ENCODE data around the gene ACAP2.
"Not testable (repeated sequence)": the region's sequence is repeated elsewhere in the genome, so short reads cannot be mapped to it uniquely, and the experiment has no call there.

Gene ACAP2

DNA sequence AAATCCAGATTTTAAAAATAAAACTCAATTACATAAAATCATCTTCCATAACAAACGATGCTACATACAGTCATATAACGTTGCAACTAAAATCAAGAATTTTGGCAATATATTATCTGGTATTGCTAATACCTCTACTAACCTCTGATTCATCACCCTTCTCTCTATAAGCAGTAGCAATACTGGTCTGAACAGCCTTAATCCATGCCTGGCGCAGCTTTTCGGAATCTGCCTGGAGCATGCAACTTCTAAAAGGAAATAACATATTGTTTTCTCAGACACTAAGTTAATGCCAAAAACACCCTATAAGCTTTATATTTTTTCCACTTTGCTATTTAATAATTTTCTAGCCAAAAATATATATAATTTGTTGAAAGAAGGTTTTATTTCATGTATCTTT lies 136.5 kb downstream of the ACAP2 start:
- TF ChIP-seq, protein P1, sequence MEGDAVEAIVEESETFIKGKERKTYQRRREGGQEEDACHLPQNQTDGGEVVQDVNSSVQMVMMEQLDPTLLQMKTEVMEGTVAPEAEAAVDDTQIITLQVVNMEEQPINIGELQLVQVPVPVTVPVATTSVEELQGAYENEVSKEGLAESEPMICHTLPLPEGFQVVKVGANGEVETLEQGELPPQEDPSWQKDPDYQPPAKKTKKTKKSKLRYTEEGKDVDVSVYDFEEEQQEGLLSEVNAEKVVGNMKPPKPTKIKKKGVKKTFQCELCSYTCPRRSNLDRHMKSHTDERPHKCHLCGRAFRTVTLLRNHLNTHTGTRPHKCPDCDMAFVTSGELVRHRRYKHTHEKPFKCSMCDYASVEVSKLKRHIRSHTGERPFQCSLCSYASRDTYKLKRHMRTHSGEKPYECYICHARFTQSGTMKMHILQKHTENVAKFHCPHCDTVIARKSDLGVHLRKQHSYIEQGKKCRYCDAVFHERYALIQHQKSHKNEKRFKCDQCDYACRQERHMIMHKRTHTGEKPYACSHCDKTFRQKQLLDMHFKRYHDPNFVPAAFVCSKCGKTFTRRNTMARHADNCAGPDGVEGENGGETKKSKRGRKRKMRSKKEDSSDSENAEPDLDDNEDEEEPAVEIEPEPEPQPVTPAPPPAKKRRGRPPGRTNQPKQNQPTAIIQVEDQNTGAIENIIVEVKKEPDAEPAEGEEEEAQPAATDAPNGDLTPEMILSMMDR (IDR thresholded peaks at IDR 0.05; ENCODE audit: low read depth, low read length): no peak
- no peak overlapping the region for H3K4me3 ChIP-seq (ENCODE audit: low read depth, low read length)

- TF ChIP-seq, protein P1 (IDR thresholded peaks at IDR 0.05; ENCODE audit: low read depth, low read length): no peak
- H3K4me3 ChIP-seq (ENCODE audit: low read depth, low read length): no peak overlapping the region
Observed at GRCh38 chr3:195302431-195302830, 140.4 kb downstream of the ACAP2 start.

- H3K4me3 ChIP-seq (ENCODE audit: low read depth, low read length): no peak overlapping the region
- TF ChIP-seq, protein P1 (IDR thresholded peaks at IDR 0.05; ENCODE audit: low read depth, low read length): no peak
Observed at GRCh38 chr3:195297446-195297845, 145.4 kb downstream of the ACAP2 start.

- no peak overlapping the region for H3K4me3 ChIP-seq (ENCODE audit: low read depth, low read length)
- TF ChIP-seq, protein P1 (IDR thresholded peaks at IDR 0.05; ENCODE audit: low read depth, low read length): no peak
Observed at GRCh38 chr3:195296662-195297061, 146.2 kb downstream of the ACAP2 start.

GRCh38 chr3:195291121-195291520 lies 151.7 kb downstream of the ACAP2 start:
- TF ChIP-seq, protein P1 (IDR thresholded peaks at IDR 0.05; ENCODE audit: low read depth, low read length): no peak

DNA sequence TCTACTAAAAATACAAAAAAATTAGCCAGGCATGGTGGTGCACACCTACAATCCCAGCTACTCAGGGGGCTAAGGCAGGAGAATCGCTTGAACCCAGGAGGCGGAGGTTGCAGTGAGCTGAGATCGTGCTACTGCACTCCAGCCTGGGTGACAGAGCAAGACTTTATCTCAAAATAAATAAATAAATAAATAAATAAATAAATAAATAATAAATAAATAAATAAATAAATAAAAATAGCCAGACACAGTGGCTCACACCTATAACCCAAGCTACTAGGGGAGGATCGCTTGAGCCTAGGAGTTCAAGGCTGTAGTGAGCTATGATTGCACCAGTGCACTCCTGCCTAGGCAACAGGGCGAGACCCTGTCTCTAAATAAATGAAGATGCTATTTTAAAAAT lies 152.2 kb downstream of the ACAP2 start:
- H3K4me3 ChIP-seq (ENCODE audit: low read depth, low read length): not testable (repeated sequence)

More at GRCh38 chr3:195291121-195291520, 151.7 kb downstream of the ACAP2 start:
- H3K4me3 ChIP-seq (ENCODE audit: low read depth, low read length): no peak overlapping the region

DNA sequence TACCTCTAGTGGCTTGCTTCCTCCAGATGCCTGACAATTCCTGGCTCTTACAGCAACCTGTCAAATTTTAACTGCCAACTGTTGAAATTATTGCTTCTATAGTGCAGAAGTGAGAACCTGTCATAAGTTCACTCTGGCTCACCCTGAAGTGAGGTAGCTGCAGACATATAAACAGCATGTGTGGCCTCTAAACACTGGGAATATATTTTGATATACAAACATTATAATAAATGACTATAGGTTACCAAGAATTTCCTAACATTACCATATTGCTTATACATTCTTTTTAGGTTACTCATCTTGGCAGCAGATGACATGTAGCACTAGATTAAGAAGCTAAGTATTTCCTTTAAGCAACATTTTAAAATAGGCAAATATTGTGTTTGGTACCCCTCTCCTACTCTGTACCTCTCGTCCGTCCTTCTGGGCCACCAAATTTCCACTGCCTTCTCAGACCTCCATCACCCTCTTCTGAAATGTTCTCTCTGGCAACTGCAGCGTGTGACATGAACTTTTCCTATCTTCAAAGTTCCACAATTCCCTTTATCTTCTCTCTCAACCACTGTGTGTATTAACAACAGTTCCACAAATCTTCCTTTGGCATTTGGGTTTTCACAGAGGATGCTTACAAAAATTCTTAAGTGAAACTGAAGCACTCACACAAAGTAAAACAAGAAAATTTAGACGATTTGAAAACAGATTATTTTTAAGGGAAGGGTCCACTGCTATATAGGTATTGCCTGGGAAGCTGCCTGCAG lies 156.5 kb downstream of the ACAP2 start:
- TF ChIP-seq, protein P1 (IDR thresholded peaks at IDR 0.05; ENCODE audit: low read depth, low read length): no peak

DNA sequence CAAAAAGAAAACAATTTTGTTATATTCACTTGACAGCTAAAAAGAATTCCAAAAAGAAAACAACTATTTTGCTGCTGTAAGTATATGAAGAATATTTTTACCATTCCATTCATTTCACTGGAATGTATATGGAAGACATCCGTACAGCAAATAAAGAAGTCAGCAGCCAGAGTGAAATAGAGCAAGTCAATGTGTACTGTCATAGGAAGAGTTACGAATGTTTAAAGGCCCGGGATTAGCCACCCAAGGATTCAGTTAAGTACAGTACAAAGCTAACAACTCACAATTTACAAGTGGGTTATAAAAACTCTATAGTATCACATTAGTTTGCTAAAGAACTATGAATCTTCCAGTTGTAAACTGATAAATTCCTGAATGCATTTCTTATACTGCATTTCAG lies 157.4 kb downstream of the ACAP2 start:
- no peak overlapping the region for H3K4me3 ChIP-seq (ENCODE audit: low read depth, low read length)
- TF ChIP-seq, protein P1 (IDR thresholded peaks at IDR 0.05; ENCODE audit: low read depth, low read length): no peak

More for the DNA sequence above, 156.5 kb downstream of the ACAP2 start:
- H3K4me3 ChIP-seq (ENCODE audit: low read depth, low read length): no peak overlapping the region

Data from WI38 (cell line).